HG02943 (cell line): ENCODE measurements around the gene METTL25B.

ENCODE experiments used
- ATAC-seq: cut with Tn5 transposase; IDR thresholded peaks from one replicate; pipeline ENCODE4 v1.9.1; 2021; ENCODE audit warnings: mild to moderate bottlenecking, low read depth, moderate library complexity; ENCODE audit not compliant: unreplicated experiment

The METTL25B gene

GRCh38 chr1:156725683-156726280, 2.5 kb upstream of the METTL25B start:
- no peak for ATAC-seq

- ATAC-seq = no peak
These were observed 1.6 kb upstream of the METTL25B start for GRCh38 chr1:156726549-156727226.

- ATAC-seq = no peak
These were observed 777 bp upstream of the METTL25B start for GRCh38 chr1:156727492-156727891.

- ATAC-seq = peak; percentile 76
These were observed 562 bp downstream of the METTL25B start, which contains the start of gene ISG20L2 for GRCh38 chr1:156728599-156729462. Gene ISG20L2, minus strand, starts transcription at chr1:156728766. Its CDS starts 1,114 bp downstream, at chr1:156727652.

GRCh38 chr1:156733989-156734584, 5.8 kb downstream of the METTL25B start:
- ATAC-seq = no peak

GRCh38 chr1:156738407-156738806, 10.1 kb downstream of the METTL25B start:
- no peak for ATAC-seq

- ATAC-seq = no peak
These were observed 10.6 kb downstream of the METTL25B start for GRCh38 chr1:156738916-156739315.

- peak; percentile 5 for ATAC-seq
These were observed 12.0 kb downstream of the METTL25B start for GRCh38 chr1:156740237-156740740.

GRCh38 chr1:156740741-156741480, 12.6 kb downstream of the METTL25B start, which contains the start of gene MRPL24:
Gene MRPL24, minus strand, starts transcription at chr1:156741088. Its CDS starts 2,384 bp downstream, at chr1:156738704.
- ATAC-seq = peak; percentile 80

- ATAC-seq = no peak
These were observed 13.3 kb downstream of the METTL25B start for GRCh38 chr1:156741481-156741983.

GRCh38 chr1:156742017-156742416, 13.7 kb downstream of the METTL25B start:
- no peak for ATAC-seq

- ATAC-seq = no peak
These were observed 14.5 kb downstream of the METTL25B start for GRCh38 chr1:156742801-156743200.

- no peak for ATAC-seq
These were observed 15.4 kb downstream of the METTL25B start for GRCh38 chr1:156743367-156744302.

- ATAC-seq = no peak
These were observed 16.1 kb downstream of the METTL25B start for GRCh38 chr1:156744344-156744743.

- no peak for ATAC-seq
These were observed 16.6 kb downstream of the METTL25B start for GRCh38 chr1:156744786-156745419.

- no peak for ATAC-seq
These were observed 17.6 kb downstream of the METTL25B start for GRCh38 chr1:156745881-156746280.

GRCh38 chr1:156746406-156746727, 18.1 kb downstream of the METTL25B start:
- ATAC-seq = no peak
